ENCODE measurements around the gene NFE2L2. TPM values are rescaled to one million over a fixed set of nuclear protein-coding genes. Genes with fewer than 3 reads are reported as not detected.

Gene NFE2L2
- polyA plus RNA-seq, 4 donors, result 56.7 to 94.2 (median 75.2) TPM

DNA sequence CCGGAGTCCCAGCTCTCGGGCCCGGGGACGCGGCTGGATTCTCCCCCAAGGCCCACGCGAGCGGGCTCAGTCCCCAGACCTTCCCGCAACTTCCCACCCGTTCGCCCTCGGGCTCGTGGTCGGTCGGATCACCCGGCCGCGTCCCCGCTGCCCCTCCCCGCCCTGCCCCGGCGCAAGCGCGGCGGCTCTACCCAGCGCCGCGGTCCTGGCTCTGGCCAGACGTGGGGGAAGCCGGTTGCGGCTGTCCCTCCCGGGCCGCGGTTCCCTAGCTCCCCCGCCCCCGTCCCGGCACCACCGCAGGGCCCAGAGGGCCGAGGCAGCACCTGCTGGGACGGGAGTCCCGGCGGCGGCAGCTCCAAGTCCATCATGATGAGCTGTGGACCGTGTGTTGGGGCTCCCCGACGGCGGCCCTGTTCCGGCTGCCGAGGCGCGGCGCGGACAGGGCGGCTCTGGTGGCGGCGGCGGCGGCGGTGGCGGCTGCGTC is 276 bp downstream of the NFE2L2 start:
- FAIRE-seq (no peak), DNase-seq (no peak)
- Histone ChIP-seq H3K27ac (ENCODE audit: low read depth in 1 of 3, low read length in 2 of 3) (peak overlapping the region; percentile 95 to 99 (median 97)), H3K9me3 (ENCODE audit: control insufficient read depth in 2 of 2, insufficient read depth in 1 of 2, low read depth in 1 of 2, low read length in 1 of 2) (no peaks in the 10 kb centered on the region), H3K27me3 (ENCODE audit: control insufficient read depth in 3 of 3, insufficient read depth in 3 of 3, low read length in 3 of 3) (no peaks in the 10 kb centered on the region), H3K4me3 (ENCODE audit: low read depth in 1 of 3, low read length in 3 of 3) (peak overlapping the region; percentile 85 to 98 (median 91)), H3K4me1 (ENCODE audit: control insufficient read depth in 3 of 3, insufficient read depth in 2 of 3, low read depth in 1 of 3, low read length in 2 of 3) (peaks cover 4 to 40% (median 15%) of the 10 kb centered on the region in 3 donors), H3K36me3 (ENCODE audit: control insufficient read depth in 3 of 3, insufficient read depth in 2 of 3, low read depth in 1 of 3, low read length in 3 of 3) (no peaks in the 10 kb centered on the region)
- 0 to 1% (median 1%) methylated on average over 25 to 61 of the region's 61 CpGs for WGBS, 3 donors

DNA sequence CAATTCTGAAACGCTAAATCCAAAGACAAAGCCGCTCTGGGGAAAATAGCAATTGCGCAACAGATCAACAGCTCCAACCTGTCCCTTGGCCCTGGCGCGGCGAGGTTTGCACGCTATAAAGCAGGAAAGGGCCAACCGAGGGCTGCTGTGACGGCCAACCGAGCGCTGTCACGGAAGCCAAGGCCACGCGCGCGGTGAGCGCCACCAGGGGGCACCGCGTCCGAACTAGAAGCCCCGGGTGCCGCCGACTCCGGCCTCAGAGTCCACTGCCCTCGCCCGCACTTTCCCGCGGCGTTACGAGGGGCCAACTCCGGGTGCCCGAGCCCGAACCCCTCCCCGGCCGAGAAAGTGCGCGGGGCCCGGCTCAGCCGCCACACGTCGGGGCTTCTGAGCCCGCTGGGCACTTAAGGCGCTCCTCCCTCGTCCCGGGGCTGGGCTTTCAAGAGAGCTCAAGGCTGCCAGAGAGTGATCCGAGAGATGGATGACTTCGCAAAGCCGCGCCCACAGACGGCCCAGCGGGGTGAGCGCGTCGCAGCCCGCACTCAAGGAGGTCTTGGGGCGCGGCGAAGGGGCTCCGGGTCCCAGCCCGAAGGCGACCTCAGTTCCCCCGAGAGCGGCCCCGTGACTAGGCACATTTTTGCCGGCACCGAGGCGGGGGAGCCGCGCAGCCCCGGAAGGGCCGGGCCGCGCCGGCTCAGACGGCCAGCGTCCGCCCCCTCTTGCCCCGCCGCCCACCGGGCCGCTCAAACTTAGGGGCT is 897 bp downstream of the NFE2L2 start:
- Histone ChIP-seq H3K36me3 (ENCODE audit: control insufficient read depth in 3 of 3, insufficient read depth in 2 of 3, low read depth in 1 of 3, low read length in 3 of 3) (peaks cover 0 to 4% (median 0%) of the 10 kb centered on the region in 3 donors), H3K27me3 (ENCODE audit: control insufficient read depth in 3 of 3, insufficient read depth in 3 of 3, low read length in 3 of 3) (no peaks in the 10 kb centered on the region), H3K4me1 (ENCODE audit: control insufficient read depth in 3 of 3, insufficient read depth in 2 of 3, low read depth in 1 of 3, low read length in 2 of 3) (peaks cover 4 to 40% (median 15%) of the 10 kb centered on the region in 3 donors), H3K27ac (ENCODE audit: low read depth in 1 of 3, low read length in 2 of 3) (peak overlapping the region; percentile 95 to 99 (median 97)), H3K4me3 (ENCODE audit: low read depth in 1 of 3, low read length in 3 of 3) (peak overlapping the region; percentile 85 to 98 (median 91)), H3K9me3 (ENCODE audit: control insufficient read depth in 2 of 2, insufficient read depth in 1 of 2, low read depth in 1 of 2, low read length in 1 of 2) (no peaks in the 10 kb centered on the region)
- DNase-seq, result peak; percentile 98 to 100
- WGBS, 3 donors, result 0% methylated on average over 48 to 81 of the region's 81 CpGs
- FAIRE-seq, result no peak

DNA sequence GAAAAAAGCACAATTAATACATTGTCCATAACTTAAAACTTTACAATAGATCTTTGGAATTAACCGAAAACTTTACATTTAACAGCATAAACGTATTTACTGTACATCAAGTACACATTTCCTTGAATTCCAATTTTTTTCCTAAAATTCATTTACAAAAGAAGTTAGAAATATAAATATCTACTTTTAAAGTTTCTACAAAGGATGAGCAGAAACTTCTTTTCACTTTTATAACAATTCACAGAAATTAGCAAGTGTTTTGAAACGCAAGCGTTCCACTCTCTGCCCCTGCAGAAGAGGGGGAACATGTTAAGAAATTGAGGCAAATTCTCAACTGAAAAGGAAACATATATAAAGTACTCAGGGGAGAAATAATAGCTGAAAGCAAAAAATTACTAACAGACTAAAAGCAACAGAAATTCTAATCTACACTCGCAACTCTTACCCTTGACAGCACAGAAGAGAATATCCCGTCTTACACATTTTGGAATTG is 1.5 kb downstream of the NFE2L2 start:
- FAIRE-seq, result no peak
- 0 to 3% (median 2%) methylated on average over 6 of the region's 6 CpGs for WGBS, 3 donors
- Histone ChIP-seq H3K4me3 (ENCODE audit: low read depth in 1 of 3, low read length in 3 of 3) (peak overlapping the region; percentile 85 to 98 (median 91)), H3K9me3 (ENCODE audit: control insufficient read depth in 2 of 2, insufficient read depth in 1 of 2, low read depth in 1 of 2, low read length in 1 of 2) (no peaks in the 10 kb centered on the region), H3K36me3 (ENCODE audit: control insufficient read depth in 3 of 3, insufficient read depth in 2 of 3, low read depth in 1 of 3, low read length in 3 of 3) (peaks cover 0 to 4% (median 0%) of the 10 kb centered on the region in 3 donors), H3K27ac (ENCODE audit: low read depth in 1 of 3, low read length in 2 of 3) (peak overlapping the region; percentile 95 to 99 (median 97)), H3K4me1 (ENCODE audit: control insufficient read depth in 3 of 3, insufficient read depth in 2 of 3, low read depth in 1 of 3, low read length in 2 of 3) (peaks cover 4 to 35% (median 15%) of the 10 kb centered on the region in 3 donors), H3K27me3 (ENCODE audit: control insufficient read depth in 3 of 3, insufficient read depth in 3 of 3, low read length in 3 of 3) (no peaks in the 10 kb centered on the region)
- DNase-seq, result no peak

DNA sequence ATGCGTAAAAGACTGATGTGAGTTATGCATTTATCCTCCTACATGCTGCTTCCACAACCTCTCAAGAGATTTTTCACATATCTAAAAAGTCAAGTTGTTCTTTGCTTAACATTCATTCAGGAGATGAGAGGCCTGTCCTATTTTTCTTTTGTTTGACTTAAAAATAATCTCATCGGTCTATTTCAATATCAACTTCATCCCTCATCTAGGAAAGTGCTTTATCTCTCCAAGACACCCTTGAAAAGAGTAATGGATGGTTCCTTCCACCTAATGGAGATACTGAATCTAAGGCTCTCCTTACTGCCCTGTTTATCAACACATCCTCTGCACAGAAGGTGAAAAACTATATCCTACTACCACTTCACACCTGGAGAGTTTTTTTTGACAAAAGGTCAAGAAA is 2.4 kb downstream of the NFE2L2 start:
- H3K9me3 ChIP-seq (ENCODE audit: control insufficient read depth in 2 of 2, insufficient read depth in 1 of 2, low read depth in 1 of 2, low read length in 1 of 2), result peaks cover 0 to 4% of the 10 kb centered on the region in 2 donors
- peak overlapping the region in 2 of 3 donors; percentile 55 to 91 for H3K4me3 ChIP-seq (ENCODE audit: low read depth in 1 of 3, low read length in 3 of 3)
- DNase-seq (no peak), FAIRE-seq (no peak)
- 3 to 11% (median 11%) methylated on average over 2 of the region's 2 CpGs for WGBS, 3 donors
- peaks cover 7 to 37% (median 19%) of the 10 kb centered on the region in 3 donors for H3K4me1 ChIP-seq (ENCODE audit: control insufficient read depth in 3 of 3, insufficient read depth in 2 of 3, low read depth in 1 of 3, low read length in 2 of 3)
- H3K36me3 ChIP-seq (ENCODE audit: control insufficient read depth in 3 of 3, insufficient read depth in 2 of 3, low read depth in 1 of 3, low read length in 3 of 3), result peaks cover 0 to 8% (median 0%) of the 10 kb centered on the region in 3 donors
- peak overlapping the region in 2 of 3 donors; percentile 60 to 95 for H3K27ac ChIP-seq (ENCODE audit: low read depth in 1 of 3, low read length in 2 of 3)
- H3K27me3 ChIP-seq (ENCODE audit: control insufficient read depth in 3 of 3, insufficient read depth in 3 of 3, low read length in 3 of 3), result no peaks in the 10 kb centered on the region

DNA sequence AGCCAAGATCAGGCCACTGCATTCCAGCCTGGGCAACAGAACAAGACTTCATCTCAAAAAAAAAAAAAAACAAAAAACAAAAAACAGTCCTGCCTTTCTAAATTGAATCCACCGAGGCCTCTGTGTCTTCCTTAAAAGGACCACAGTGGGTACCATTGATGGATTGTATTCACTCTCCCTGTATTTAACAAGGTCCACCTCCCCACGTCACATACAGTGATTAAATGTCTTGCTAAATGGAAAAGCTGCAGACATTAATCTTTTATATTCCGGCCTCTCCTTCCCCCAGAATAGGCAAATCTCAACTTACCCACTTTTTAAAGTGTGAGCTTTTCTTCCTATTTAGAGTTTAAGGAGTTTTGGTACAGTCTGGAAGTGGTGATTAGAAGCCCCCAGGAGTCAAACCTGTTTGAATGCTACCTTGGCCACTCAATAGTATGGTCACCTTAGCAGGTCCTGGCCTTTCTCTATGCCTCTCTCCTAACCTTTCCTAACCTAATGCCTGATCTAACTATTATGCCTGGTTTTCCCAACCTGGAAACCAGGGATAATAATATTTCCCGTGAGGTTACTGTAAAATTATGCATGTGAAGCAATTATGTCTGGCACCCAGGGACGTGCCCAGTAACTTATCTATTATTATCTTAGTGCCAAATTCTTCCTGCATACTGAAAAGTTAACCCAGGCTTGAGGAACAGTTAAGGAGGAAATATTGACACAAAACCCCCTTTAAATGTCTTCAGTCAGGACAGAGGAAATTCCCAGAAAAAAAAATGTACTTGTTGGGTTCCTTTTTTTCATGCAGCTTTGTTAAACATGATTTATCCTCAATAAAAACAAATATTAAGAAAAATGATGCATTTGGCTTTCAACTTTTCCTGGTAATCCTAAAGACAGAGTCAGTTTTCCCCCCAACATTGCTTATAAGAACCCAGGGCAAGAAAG is 3.1 kb downstream of the NFE2L2 start:
- H3K9me3 ChIP-seq (ENCODE audit: control insufficient read depth in 2 of 2, insufficient read depth in 1 of 2, low read depth in 1 of 2, low read length in 1 of 2), result peaks cover 0 to 4% of the 10 kb centered on the region in 2 donors
- H3K27ac ChIP-seq (ENCODE audit: low read depth in 1 of 3, low read length in 2 of 3), result peak overlapping the region in 2 of 3 donors; percentile 60 to 95
- WGBS, 3 donors, result 9 to 21% (median 18%) methylated on average over 5 of the region's 5 CpGs
- no peak for DNase-seq
- H3K27me3 ChIP-seq (ENCODE audit: control insufficient read depth in 3 of 3, insufficient read depth in 3 of 3, low read length in 3 of 3), result no peaks in the 10 kb centered on the region
- no peak for FAIRE-seq
- H3K36me3 ChIP-seq (ENCODE audit: control insufficient read depth in 3 of 3, insufficient read depth in 2 of 3, low read depth in 1 of 3, low read length in 3 of 3), result peaks cover 0 to 8% (median 0%) of the 10 kb centered on the region in 3 donors
- peaks cover 8 to 37% (median 25%) of the 10 kb centered on the region in 3 donors for H3K4me1 ChIP-seq (ENCODE audit: control insufficient read depth in 3 of 3, insufficient read depth in 2 of 3, low read depth in 1 of 3, low read length in 2 of 3)
- H3K4me3 ChIP-seq (ENCODE audit: low read depth in 1 of 3, low read length in 3 of 3), result peak overlapping the region; percentile 1 to 91 (median 55)

DNA sequence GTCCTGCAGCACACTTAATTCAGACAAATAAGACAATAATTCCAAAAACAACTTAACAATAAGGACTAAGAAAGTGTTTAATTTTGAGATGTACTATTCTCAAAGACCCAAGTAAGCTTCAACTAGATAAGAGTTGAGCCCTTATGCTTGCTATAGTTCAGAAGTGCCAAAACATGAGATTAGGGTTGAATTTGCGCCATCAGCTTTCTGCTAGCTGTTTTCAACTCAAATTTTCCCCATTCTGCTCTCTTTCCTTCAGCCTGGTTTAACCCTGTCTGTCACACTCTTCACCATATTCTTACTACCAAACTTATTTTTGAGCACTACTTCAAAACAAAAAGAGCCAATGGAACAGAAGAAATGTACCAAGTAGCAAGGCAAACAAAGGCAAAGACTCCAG is 4.1 kb downstream of the NFE2L2 start:
- 41 to 50% (median 48%) methylated on average over 1 of the region's 1 CpG for WGBS, 3 donors
- no peak for FAIRE-seq
- Histone ChIP-seq H3K27me3 (ENCODE audit: control insufficient read depth in 3 of 3, insufficient read depth in 3 of 3, low read length in 3 of 3) (no peaks in the 10 kb centered on the region), H3K9me3 (ENCODE audit: control insufficient read depth in 2 of 2, insufficient read depth in 1 of 2, low read depth in 1 of 2, low read length in 1 of 2) (peaks cover 0 to 4% of the 10 kb centered on the region in 2 donors), H3K4me1 (ENCODE audit: control insufficient read depth in 3 of 3, insufficient read depth in 2 of 3, low read depth in 1 of 3, low read length in 2 of 3) (peaks cover 11 to 38% (median 32%) of the 10 kb centered on the region in 3 donors), H3K27ac (ENCODE audit: low read depth in 1 of 3, low read length in 2 of 3) (no peak overlapping the region), H3K36me3 (ENCODE audit: control insufficient read depth in 3 of 3, insufficient read depth in 2 of 3, low read depth in 1 of 3, low read length in 3 of 3) (peaks cover 0 to 8% (median 0%) of the 10 kb centered on the region in 3 donors), H3K4me3 (ENCODE audit: low read depth in 1 of 3, low read length in 3 of 3) (no peak overlapping the region)
- DNase-seq, result no peak

DNA sequence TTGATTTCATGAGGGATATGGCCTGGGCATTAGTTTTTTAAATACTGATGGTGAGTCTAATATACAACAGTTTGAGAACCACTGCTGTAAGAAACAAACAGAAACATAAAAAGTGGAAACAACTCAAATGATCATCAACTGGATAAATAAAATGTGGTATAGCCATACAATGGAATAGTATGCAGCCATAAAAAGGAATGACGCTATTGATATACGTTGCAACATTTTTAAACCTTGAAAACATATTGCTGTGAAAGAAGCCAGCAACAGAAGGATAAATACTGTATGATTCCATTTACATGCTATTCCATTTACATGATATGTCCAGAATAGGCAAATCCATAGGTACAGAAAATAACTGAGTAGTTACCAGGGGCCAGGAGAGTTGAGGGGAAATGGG is 6.5 kb downstream of the NFE2L2 start:
- H3K9me3 ChIP-seq (ENCODE audit: control insufficient read depth in 2 of 2, insufficient read depth in 1 of 2, low read depth in 1 of 2, low read length in 1 of 2), result peaks cover 0 to 4% of the 10 kb centered on the region in 2 donors
- peaks cover 0 to 8% (median 0%) of the 10 kb centered on the region in 3 donors for H3K36me3 ChIP-seq (ENCODE audit: control insufficient read depth in 3 of 3, insufficient read depth in 2 of 3, low read depth in 1 of 3, low read length in 3 of 3)
- H3K4me1 ChIP-seq (ENCODE audit: control insufficient read depth in 3 of 3, insufficient read depth in 2 of 3, low read depth in 1 of 3, low read length in 2 of 3), result peaks cover 17 to 58% (median 45%) of the 10 kb centered on the region in 3 donors
- WGBS, 3 donors, result 96 to 99% (median 97%) methylated on average over 2 of the region's 2 CpGs
- no peak overlapping the region for H3K4me3 ChIP-seq (ENCODE audit: low read depth in 1 of 3, low read length in 3 of 3)
- no peak overlapping the region for H3K27ac ChIP-seq (ENCODE audit: low read depth in 1 of 3, low read length in 2 of 3)
- no peaks in the 10 kb centered on the region for H3K27me3 ChIP-seq (ENCODE audit: control insufficient read depth in 3 of 3, insufficient read depth in 3 of 3, low read length in 3 of 3)
- DNase-seq (no peak), FAIRE-seq (no peak)

DNA sequence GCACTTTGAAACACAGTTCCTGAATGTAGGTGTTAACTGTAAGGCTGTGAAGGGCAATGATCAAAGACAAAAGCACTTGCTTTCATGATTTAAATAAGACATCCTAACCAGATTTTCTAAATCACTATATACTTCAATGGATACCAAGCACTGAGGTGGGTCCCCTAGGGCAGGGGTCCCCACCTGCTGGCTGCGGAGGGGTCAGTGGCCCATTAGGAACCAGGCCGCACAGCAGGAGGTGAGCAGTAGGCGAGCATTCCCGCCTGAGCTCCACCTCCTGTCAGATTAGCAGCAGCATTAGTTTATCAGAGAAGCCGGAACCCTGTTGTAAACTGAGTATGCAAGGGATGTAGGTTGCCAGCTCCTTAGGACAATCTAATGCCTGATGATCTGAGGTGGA is 7.1 kb downstream of the NFE2L2 start:
- Histone ChIP-seq H3K4me1 (ENCODE audit: control insufficient read depth in 3 of 3, insufficient read depth in 2 of 3, low read depth in 1 of 3, low read length in 2 of 3) (peaks cover 21 to 64% (median 51%) of the 10 kb centered on the region in 3 donors), H3K27me3 (ENCODE audit: control insufficient read depth in 3 of 3, insufficient read depth in 3 of 3, low read length in 3 of 3) (no peaks in the 10 kb centered on the region), H3K27ac (ENCODE audit: low read depth in 1 of 3, low read length in 2 of 3) (peak overlapping the region in 1 of 3 donors; percentile 89), H3K4me3 (ENCODE audit: low read depth in 1 of 3, low read length in 3 of 3) (no peak overlapping the region), H3K9me3 (ENCODE audit: control insufficient read depth in 2 of 2, insufficient read depth in 1 of 2, low read depth in 1 of 2, low read length in 1 of 2) (peaks cover 0 to 4% of the 10 kb centered on the region in 2 donors), H3K36me3 (ENCODE audit: control insufficient read depth in 3 of 3, insufficient read depth in 2 of 3, low read depth in 1 of 3, low read length in 3 of 3) (peaks cover 0 to 12% (median 0%) of the 10 kb centered on the region in 3 donors)
- DNase-seq (no peak), FAIRE-seq (no peak)
- WGBS, 3 donors, result 47 to 72% (median 49%) methylated on average over 5 of the region's 5 CpGs
